ENCODE data around the gene NTMT1.
"Not testable (repeated sequence)": the region's sequence is repeated elsewhere in the genome, so short reads cannot be mapped to it uniquely, and the experiment has no call there.

Gene NTMT1

DNA sequence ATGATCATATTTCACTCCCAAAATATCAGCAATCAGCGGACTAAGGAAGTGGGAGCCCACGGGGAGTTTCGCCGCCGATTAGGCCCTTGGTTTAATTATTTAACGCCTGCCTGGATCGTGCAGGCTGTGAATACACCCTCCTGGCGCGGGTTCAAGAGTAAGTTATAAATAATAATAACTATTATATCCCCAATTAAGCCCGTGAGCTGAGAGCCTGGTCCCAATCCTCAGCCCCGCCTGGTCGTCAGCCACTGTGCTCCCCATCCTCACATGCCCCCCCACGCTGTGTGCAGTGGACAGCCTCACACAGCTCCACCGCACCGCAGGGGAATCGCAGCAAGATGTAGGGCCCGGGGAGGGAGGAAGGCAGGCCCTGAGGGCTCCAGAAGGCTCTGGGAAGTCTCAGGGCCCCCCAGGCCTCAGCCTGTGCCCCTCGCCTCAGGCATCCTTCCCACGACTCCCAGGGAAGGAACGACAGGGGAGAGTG lies 28.6 kb downstream of the NTMT1 start:
- DNase-seq (ENCODE audit: low spot score), result no peak

DNA sequence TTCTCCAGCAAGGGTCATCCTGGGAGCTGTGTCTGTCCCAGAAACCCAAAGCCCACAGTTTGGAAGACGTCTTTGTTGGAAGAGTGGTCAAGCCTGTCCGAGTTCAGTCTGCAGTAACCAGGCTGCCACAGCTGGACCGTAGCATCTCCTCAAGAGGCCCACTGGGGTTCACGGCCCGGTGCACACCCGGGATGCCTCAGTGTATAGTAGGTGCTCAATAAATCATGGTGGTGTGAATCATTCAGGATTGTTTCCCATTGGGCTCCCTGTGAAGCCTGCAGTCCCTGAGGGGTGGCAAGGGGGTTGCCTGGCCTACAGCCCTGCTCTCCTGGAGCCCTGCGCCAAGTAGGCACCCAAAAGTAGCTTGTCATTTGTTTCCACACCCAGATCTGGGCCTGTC lies 29.2 kb downstream of the NTMT1 start:
- no peak for DNase-seq (ENCODE audit: low spot score)

DNA sequence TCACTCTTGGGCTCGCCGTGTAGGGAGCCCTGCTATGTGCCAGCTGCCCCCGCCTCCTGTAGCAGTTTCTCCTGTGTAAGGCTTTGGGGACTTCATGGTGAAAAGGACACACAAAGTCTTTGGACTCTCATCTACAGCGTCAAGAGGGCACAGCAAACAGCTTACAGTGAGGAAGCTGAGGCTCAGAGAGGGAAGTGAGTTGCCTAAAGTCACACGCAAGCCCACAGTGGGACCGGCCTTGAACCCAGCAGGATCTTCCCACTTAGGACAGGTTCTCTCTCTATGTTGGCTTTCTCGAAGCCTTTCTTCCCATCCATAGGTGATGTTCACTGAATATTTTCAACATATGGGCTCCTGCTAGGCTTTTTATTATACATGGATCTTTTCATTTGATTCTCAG lies 29.7 kb downstream of the NTMT1 start:
- no peak for DNase-seq (ENCODE audit: low spot score)

DNA sequence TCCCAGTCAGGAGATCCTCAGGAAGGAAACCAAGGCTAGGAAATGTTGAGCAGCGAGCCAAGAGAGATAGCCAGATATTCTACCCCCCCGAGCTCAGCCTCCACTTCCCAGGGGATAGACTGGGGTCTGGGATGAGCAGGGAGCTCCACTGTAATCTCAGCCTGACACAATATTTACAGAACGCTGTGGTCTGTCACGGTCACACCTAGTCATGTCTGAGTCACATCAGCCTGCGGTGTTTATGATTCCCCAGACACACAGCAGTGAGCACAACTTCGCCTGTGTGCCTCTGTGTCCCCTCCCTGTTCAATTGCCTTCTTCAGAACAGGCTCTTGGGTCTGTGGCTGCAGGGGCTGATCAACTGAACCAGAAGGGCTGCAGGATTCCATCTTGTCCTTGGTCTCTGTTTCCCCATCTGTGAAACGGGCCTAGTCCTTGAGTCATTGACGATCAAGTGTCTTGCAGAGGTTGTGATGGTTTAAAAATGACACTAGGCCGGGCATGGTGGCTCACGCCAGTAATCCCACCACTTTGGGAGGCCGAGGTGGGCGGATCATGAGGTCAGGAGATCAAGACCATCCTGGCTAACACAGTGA lies 30.9 kb downstream of the NTMT1 start:
- DNase-seq (ENCODE audit: low spot score), result no peak

DNA sequence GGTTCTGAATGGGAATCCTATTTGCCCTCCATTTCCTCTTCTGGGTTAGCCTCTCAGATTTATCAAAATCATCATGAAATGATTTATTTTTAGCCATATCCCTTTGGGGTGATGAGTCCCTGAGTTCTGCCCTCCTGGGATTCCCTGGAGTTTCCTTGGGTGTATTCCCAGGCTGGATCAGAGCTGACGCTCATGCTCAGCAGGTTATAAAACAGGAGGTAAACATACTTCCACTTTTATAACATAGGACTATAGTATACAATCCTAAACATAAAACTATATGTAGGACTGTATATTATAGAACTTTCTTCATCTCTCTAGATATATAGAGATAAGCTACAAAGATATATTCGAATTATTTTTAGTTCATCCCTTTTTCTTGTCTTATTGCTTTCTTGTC lies 35.1 kb downstream of the NTMT1 start:
- DNase-seq (ENCODE audit: low spot score), result no peak

DNA sequence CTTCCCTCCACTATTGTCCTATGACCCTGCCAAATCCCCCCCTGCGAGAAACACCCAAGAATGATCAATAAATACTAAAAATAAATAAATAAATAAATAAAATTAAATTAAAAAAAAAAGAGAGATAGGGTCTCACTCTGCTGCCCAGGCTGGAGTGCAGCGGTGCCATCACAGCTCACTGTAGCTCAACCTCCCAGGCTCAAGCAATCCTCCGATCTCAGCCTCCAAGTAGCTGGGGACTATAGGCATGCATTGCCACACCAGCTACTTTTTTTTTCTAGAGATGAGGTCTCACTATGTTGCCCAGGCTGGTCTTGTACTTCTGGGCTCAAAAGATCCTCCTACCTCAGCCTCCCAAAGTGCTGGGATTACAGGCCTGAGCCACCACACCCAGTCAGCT lies 36.3 kb downstream of the NTMT1 start:
- not testable (repeated sequence) for DNase-seq (ENCODE audit: low spot score)

DNA sequence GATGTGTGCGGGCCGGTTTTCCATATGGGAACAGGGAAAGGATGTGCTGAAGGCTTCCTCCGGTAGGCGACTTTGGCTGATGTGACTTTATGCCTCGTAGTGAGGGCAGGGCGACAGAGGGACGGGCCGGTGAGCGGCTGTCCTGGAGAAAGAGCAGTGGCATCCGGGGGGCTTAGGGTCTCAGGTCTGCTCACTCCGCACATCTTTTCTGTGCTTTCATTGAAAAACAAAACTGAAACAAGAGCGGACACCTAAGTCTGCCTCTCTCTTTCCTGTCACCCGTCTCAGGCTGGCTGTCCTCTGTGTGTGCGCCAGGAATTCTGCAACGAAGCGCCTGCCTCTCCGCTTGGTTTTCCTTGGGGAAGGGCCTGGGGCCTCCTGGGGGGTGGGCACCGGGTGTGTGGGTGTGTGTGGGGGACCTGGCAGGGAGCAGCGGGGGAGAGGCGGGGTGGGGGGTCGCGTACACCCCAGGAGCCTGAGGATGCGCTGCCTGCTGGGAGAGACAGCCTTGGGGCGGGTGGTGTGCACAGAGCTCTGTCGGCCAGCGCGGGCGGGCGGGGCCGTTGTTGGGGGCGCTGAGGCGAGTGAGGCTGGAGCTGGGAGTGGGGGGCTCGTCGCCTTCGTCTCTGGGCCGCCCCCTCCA lies 38.9 kb downstream of the NTMT1 start:
- DNase-seq (ENCODE audit: low spot score), result no peak

DNA sequence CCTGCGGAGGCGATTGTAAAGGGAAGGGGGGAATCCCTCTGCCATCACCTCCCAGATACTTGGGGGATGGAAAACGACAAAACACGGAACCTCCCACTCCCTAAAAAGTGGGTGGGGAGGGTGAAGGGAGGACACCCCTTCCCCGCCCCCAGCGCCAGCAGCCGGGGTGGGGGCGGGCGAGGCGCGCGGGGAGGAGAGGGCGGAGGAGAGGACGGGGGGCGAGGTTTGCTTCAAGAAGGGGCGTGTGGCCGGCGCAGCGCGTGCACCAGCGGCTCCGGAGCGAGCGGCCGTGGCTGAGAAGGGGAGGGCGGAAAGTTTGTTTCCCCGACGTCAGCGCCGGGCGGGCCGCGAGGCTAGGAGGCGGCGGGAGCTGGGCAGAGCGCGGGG lies 39.4 kb downstream of the NTMT1 start, which contains the start of gene PRRX2:
PRRX2 (plus strand) TSS at position 259 of the 387 bp plus-strand sequence. CDS start 221 bp downstream, outside the sequence.
- DNase-seq (ENCODE audit: low spot score), result no peak

DNA sequence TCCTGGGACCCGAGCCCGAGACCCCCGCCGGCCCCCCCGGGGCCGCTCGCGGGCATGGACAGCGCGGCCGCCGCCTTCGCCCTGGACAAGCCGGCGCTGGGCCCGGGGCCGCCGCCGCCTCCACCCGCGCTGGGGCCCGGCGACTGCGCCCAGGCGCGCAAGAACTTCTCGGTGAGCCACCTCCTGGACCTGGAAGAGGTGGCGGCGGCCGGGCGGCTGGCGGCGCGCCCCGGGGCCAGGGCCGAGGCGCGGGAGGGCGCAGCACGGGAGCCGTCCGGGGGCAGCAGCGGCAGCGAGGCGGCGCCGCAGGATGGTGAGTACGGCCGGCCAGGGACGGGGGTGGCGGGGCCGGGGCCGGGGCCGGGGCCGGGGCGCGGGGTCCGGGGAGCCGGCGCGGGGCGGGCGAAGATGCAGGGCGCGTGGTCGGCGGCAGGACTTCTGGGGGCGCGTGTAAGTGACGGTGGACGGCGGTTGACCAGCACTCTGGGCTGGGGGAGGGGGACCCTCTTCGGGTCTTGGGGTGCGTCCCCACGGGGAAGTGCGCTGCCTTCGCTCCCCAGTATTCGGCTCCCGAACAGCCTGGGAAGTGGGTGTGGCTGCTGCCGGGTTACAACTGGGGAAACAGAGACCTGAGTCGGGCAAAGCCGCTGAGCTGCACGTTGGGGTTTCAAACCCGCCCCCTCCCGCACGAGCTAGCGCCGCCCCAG lies 40.0 kb downstream of the NTMT1 start:
- DNase-seq (ENCODE audit: low spot score), result no peak

DNA sequence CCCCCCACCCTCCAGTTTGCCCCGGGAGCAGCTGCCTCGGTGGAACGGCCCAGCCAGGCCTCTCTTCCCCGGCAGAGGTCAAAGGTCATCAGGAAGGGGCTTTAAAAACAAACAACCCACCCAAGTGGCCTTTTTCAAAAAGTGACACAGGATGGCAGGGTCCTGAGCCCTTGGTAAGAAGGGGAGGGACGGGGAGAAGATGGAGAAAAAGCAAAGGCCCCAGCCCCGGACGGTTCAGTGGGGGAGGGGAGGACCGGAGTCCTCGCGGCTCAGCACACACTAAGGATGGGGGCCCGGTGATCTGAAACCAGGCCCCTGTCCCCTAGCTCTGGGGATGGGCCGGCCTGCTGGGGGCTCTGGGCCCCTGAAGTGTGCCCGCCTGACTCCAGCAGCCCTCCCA lies 40.6 kb downstream of the NTMT1 start:
- no peak for DNase-seq (ENCODE audit: low spot score)

DNA sequence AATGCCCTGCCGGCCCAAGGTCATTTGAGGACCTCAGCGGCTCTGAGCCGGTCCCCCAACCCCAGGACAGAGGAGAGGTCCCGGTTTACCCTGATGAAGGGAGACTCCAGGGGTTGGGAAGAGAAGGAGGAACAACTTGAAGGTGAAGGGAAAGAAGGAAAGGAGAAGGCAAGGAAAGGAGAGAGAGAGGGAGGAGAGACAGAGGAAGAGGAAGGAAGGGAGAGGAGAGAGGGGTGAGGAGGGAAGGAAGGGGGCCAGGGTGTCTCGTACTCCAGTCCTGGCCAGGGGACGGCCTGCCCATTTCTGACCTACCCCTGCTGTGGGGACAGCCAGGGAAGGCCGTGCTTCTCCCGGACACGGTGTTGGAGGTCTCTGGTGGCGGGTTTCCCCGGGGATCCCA lies 41.4 kb downstream of the NTMT1 start:
- no peak for DNase-seq (ENCODE audit: low spot score)

DNA sequence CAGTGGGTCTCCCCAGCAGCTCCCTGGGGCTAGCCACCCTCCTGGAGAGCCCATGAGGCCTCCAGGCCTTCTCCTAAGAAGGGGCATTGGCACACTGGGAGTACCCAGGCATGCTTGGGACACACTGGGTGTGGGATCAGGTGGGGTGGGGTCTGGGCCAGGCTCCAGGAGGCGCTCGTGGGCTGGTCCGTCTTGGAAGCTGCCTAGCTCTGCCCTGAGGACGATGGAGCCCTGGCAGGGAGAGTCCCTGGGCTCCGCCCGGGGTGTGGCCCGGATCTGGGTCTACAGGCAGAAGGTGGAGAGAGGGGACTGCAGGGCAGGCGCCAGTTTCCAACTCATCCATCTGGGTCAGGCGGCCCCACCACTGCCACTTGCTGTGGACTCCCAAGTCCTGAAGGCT lies 41.9 kb downstream of the NTMT1 start:
- no peak for DNase-seq (ENCODE audit: low spot score)

DNA sequence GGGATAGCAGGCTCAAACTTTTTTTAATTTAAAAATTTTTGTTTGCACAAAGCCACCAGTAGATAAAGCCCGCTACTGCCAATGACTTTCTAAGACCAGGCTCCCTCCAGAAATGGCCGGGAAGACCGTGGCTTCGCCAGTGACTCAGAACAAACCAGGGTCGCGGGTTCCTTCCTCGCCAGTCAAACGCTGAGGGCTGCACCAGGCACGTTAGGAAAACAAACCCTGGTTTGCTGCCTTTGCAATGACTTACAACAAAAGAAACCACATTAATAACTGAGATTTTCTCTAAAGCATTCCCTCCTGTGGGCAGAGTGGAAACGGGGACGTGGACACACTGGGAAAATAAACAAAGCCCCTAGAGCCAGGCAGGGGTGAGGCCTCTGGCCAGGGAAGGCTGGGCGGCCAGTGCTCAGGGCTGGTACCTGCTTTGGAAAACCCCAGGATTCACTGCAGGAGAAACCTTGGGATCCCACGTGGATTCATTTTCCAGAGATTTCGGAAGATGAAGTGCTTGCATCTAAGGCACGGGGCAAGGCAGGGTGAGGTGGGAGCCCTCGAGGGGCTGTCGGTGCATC lies 43.3 kb downstream of the NTMT1 start:
- DNase-seq (ENCODE audit: low spot score), result no peak

DNA sequence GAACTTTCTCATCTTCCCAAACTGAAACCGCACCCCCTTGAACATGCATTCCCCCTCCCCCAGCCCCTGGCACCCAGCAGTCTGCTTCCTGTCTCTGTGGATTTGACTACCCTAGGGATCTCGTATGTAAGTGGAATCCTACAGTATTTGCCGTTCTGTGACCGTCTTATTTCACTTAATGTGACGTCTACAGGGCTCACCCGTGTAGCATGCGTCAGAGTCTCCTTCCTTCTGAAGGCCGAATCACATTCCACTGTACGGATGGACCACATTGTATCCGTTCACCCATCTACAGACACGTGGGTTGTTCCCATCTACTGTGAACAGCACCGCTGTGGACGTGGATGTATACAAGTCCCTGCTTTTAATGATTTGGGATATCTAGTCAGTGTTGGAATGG lies 44.0 kb downstream of the NTMT1 start:
- DNase-seq (ENCODE audit: low spot score), result no peak

DNA sequence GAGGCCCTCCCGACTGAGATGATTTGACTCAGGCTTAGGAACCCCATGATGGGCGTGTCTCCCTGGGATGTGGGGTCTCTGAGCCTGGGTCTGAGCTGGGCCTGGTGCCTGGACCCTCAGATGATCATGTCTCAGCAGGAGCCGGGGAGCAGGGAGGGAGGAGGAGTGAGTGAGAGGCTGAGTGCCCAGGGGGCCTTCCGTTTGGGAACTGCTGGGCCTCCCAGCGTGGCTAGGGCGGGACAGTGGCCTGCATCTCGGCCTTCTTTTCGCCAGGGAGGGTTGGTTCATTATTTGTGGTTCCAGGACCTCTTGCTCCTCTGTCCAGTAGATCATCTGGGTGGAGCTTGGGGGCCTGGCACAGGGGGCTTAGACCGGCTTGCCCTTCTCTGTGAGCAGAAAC lies 45.1 kb downstream of the NTMT1 start:
- DNase-seq (ENCODE audit: low spot score), result no peak

DNA sequence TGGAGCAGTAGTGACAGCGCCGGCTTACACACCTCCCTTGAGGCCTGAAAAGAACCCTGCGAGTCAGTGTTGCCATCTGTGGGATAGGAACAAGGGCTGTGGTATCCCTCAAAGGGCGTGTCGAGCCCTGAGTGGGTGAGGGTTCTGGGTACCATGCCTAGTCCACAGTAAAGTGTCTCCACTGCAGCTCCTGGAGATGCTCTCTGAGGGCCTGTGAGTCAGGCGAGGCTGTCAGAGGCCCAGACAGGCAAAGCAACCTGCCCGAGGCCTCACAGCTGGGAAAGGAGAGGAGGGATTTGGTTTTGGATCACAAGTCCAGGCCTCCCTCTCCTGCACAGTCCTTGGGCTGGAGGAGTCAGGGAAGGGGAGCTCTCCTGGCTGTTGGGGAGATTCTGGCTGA lies 45.6 kb downstream of the NTMT1 start:
- no peak for DNase-seq (ENCODE audit: low spot score)

DNA sequence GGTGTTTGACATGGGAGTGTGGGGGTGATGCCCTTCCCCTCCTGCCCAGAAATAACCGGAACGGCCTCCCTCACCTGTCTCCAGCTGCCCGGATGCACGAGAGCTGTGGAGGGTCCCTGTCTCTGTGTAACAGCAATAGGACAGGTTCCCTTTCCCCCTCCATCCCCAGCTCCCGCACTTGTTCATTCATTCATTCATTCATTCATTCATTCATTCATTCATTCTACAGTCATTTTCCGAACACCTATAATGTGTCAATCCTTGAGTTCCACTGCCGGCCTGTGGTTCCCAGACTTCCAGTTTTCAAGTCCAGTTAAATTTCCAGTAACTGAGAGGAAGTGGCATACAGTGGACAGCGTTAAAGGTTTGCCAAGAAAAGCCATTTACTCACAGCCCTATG lies 46.7 kb downstream of the NTMT1 start:
- no peak for DNase-seq (ENCODE audit: low spot score)

DNA sequence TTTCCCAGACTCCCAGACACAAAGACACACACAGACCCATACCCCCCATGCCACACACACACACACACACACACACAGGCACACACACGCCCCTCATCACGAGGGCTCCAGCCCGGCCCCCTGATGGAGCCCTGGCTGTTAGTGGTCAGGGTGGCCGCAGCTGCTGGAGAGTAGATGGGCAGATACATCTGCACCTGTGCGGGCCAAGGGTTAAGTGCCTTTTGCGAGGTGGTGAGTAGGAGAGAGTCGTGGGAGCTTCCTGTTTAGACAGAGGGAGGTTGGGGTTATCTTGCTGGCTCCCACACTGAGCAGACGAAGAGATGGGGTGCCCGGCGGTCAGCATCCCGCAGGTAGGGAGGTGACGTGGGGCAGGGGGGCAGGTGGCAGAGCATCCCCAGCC lies 47.6 kb downstream of the NTMT1 start:
- no peak for DNase-seq (ENCODE audit: low spot score)

DNA sequence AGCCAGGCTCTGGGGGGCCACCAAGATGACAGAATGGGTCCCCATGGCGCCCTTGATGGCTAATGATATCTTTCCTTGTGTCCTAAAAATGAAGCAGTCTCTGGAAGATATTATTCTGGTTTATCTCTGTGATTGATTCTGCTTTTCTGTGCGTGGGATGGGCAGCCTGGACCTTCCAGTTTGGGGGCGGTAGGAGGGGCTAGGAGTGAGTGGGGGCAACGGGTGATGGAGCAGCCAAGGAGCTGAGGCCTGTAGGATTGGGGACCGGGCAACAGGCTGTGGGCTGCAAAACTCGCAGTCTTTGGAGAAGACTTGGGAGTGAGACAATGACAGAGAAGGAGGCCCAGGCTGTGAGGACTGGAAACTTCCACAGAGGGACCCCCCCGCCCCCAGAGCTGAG lies 48.3 kb downstream of the NTMT1 start:
- no peak for DNase-seq (ENCODE audit: low spot score)

DNA sequence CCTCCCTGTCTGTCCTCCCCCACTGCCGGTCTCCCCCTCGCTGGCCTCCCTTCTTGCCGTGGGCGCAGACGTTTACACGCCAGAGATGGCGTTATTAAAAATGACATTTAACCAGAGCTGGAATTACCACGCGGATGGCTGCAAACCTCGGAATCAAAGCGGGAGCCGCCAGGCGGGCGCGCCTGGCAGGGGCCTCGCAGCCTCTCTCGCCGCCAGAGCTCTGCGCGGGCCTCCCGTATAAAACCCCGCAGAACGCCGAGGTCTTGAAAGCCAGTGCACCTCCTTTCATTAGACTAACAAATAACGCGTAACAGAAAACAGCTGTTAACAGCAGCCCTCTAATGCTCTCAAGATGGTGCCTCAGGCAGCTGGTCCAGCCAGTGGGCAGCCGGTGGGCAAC lies 49.7 kb downstream of the NTMT1 start:
- no peak for DNase-seq (ENCODE audit: low spot score)

DNA sequence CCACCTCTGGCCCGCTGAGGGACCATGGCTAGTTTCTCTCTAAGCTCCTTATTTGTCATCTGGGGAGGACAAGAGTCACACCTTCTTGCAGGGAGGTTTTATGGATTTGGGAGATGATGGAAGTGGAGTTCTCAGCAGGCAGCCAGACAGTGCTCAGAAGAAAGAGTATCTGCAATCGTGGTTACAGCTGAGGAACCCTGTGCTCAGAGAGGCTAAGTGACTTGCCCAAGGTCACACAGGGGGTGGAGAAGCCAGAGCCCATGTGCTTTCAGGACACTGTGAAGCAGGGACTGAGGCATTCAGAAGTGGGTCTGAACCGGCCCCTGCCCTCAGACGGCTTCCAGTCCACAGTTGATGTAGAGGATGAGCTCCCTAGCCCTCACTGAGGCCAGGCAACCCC lies 50.3 kb downstream of the NTMT1 start:
- no peak for DNase-seq (ENCODE audit: low spot score)

DNA sequence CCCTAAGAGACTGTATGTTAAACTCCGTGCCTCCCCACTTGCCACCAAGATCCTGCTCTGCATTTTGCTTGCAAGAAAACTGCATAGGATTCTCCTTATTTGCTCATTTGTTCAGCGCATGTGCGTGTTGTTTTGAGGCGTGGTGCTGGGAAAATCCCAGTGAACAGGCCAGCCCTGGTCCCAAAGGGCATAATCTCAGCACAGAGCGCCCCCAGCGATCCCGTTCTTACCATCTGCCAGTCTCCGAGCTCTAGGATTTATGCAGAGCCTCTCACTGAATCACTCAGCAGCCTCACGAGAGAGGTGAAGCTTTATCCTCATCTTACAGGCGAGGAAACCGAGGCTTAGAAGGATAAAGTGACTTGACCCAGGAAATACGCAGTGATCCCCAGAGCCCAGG lies 51.0 kb downstream of the NTMT1 start:
- DNase-seq (ENCODE audit: low spot score), result no peak

DNA sequence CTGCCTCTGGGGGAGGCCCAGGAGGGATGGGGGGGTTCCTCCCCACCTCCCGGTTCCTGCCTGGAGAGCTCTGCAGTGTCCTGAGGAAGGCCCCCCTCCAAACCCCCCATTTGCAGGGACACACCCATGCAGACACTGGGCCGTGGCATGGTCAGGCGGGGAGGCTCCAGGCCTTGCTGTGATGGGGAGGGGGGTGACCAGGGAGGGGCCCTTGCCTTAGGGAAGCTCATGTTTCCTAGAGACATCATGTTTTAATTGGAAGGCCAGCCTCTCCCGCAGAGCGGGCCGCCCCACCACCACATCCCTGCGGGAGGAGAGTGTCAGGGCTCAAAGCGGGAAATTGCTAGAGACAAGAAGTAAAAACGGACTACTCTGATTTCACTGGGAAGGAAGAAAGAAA lies 51.5 kb downstream of the NTMT1 start:
- DNase-seq (ENCODE audit: low spot score), result no peak

Measured in putamen (tissue), 1 donor.